ENCODE results near the gene CRY2. TPM values are rescaled to one million over a fixed set of nuclear protein-coding genes. Genes with fewer than 3 reads are reported as not detected.

The CRY2 gene
- total RNA-seq, 1 donor from 2014 or later: 54.2 TPM

GRCh38 chr11:45855308-45855707, 8.0 kb downstream of the CRY2 start:
- Histone ChIP-seq H3K27me3 (no peaks in the 10 kb centered on the region), H3K27ac (peak overlapping the region; percentile 82), H3K9me3 (no peaks in the 10 kb centered on the region), H3K4me3 (no peak overlapping the region), H3K36me3 (peaks cover 37% of the 10 kb centered on the region), H3K4me1 (peaks cover 93% of the 10 kb centered on the region)
- TF ChIP-seq CTCF (IDR thresholded peaks at IDR 0.05): no peak
- intact Hi-C loops (cut with DNase I): no loop called here
- DNase-seq (no peak), ATAC-seq (no peak)

GRCh38 chr11:45856044-45856468, 8.8 kb downstream of the CRY2 start:
- Histone ChIP-seq H3K27ac (peak overlapping the region; percentile 82), H3K4me1 (peaks cover 93% of the 10 kb centered on the region), H3K36me3 (peaks cover 45% of the 10 kb centered on the region), H3K27me3 (no peaks in the 10 kb centered on the region), H3K9me3 (no peaks in the 10 kb centered on the region), H3K4me3 (no peak overlapping the region)
- intact Hi-C loops (cut with DNase I): no loop called here
- ATAC-seq (no peak), DNase-seq (no peak)
- no peak for TF ChIP-seq CTCF (IDR thresholded peaks at IDR 0.05)

DNA sequence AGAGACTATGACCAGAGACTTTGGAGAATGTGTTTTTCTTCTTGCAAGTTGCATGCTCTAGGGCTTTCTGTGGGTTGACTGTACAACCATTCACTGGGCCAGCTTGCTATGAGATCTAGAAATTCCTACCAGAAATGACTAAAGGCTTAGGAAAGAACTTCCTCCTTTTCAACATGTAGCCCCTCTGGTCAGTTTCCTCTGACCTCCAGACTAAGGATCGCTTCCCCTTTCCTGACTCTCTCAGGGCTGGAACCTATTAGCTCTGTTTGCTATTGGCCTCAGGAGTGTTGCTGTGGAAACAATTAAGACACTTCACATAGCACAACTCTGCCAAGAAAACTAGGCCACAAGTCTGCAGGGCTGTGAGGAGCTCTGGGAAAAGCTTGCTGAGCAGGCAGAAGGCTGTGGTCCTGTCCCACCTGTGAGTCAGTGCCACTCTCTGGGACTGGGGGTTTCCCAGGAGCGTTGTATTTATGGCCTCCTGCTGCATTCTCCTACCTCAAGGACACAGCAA, 10.7 kb downstream of the CRY2 start:
- H3K36me3 ChIP-seq: peaks cover 64% of the 10 kb centered on the region
- intact Hi-C loops (cut with DNase I): no loop called here
- no peaks in the 10 kb centered on the region for H3K27me3 ChIP-seq
- DNase-seq (no peak), ATAC-seq (peak; percentile 90)
- peak overlapping the region; percentile 82 for H3K27ac ChIP-seq
- H3K4me3 ChIP-seq: no peak overlapping the region
- H3K9me3 ChIP-seq: no peaks in the 10 kb centered on the region
- H3K4me1 ChIP-seq: peaks cover 74% of the 10 kb centered on the region
- no peak for TF ChIP-seq CTCF (IDR thresholded peaks at IDR 0.05)

DNA sequence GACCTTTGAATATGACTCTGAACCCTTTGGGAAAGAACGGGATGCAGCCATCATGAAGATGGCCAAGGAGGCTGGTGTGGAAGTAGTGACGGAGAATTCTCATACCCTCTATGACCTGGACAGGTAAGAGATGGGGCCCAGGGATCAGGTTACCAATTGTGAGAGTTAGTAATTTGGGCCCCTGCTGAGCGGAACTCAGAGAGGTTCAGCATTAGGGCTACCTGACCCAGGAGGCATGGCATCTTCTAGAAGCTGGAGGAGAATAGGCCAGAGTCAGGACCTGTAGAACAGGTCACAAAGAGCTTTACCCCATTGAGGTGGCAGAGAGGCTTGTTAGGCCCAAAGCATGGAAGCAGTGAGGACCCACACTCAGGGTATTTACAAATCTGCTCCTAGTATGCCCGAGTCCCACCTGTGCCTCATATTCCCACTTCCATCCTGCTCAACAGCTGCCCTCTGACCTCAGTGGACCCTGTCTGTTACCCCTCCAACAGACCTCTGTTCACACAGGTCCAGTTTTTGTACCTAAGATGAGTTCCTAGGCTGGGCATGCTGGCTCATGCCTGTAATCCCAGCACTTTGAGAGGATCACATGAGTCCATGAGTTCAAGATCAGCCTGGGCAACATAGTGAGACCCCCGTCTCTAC, 11.6 kb downstream of the CRY2 start:
- intact Hi-C loops (cut with DNase I): no loop called here
- Histone ChIP-seq H3K27ac (peak overlapping the region; percentile 82), H3K9me3 (no peaks in the 10 kb centered on the region), H3K36me3 (peaks cover 68% of the 10 kb centered on the region), H3K27me3 (no peaks in the 10 kb centered on the region), H3K4me1 (peaks cover 67% of the 10 kb centered on the region), H3K4me3 (no peak overlapping the region)
- DNase-seq: no peak
- no peak for TF ChIP-seq CTCF (IDR thresholded peaks at IDR 0.05)
- no peak for ATAC-seq

- Histone ChIP-seq H3K36me3 (peaks cover 77% of the 10 kb centered on the region), H3K27me3 (no peaks in the 10 kb centered on the region), H3K27ac (peak overlapping the region; percentile 82), H3K4me3 (no peak overlapping the region), H3K9me3 (no peaks in the 10 kb centered on the region), H3K4me1 (peaks cover 59% of the 10 kb centered on the region)
- intact Hi-C loops (cut with DNase I): no loop called here
- DNase-seq (peak; percentile 95), ATAC-seq (peak; percentile 84)
- TF ChIP-seq CTCF (IDR thresholded peaks at IDR 0.05): no peak
Observed at GRCh38 chr11:45859661-45860140, 12.4 kb downstream of the CRY2 start.

Measured in upper lobe of right lung (tissue), 1 donor.